Keratinocyte (primary cell): ENCODE data around the gene MORF4L2.

Experiments used
- CTCF ChIP-seq, 3 experiments: IDR thresholded peaks in 1 of 3; conservative IDR thresholded peaks in 1 of 3; optimal IDR thresholded peaks in 1 of 3; 2 replicates in 2 of 3; 3 replicates in 1 of 3; pipeline versions ENCODE3 to v1.5.1; 2011; ENCODE audit warnings: low read length in 3 of 3, mild to moderate bottlenecking in 3 of 3, moderate library complexity in 2 of 3, control low read depth in 1 of 3, inconsistent platforms in 1 of 3; ENCODE audit not compliant: insufficient read depth in 2 of 3; ENCODE audit errors: extremely low read depth in 1 of 3
- EZH2 ChIP-seq: IDR thresholded peaks from one replicate; pipeline ENCODE4 v1.6.1; 2012; ENCODE audit warnings: inconsistent platforms, mild to moderate bottlenecking, low read length, moderate library complexity

GRCh38 chrX:103686199-103687072 lies at the start of gene MORF4L2:
- TF ChIP-seq CTCF (optimal IDR thresholded peaks at IDR 0.05 in 1 of 3, IDR thresholded peaks at IDR 0.05 in 1 of 3, conservative IDR thresholded peaks at IDR 0.05 in 1 of 3; ENCODE audit: extremely low read depth in 1 of 3, insufficient read depth in 2 of 3, low read length in 3 of 3) (no peak), EZH2 (no peak)
